NCI-H2171 (cell line): ENCODE measurements around the gene TUBGCP6.
"Not testable (repeated sequence)": the region's sequence is repeated elsewhere in the genome, so short reads cannot be mapped to it uniquely, and the experiment has no call there.

Source experiments
- DNase-seq: peaks from one replicate; lab custom pipeline; 2025; lab: John Stamatoyannopoulos, UW

Gene TUBGCP6

GRCh38 chr22:50209893-50210292 is 34.9 kb downstream of the TUBGCP6 start:
- peak; percentile 46 for DNase-seq

GRCh38 chr22:50208939-50209892 is 35.6 kb downstream of the TUBGCP6 start:
- no peak for DNase-seq

- DNase-seq: no peak
Measured at GRCh38 chr22:50208430-50208938, 36.3 kb downstream of the TUBGCP6 start.

- no peak for DNase-seq
Measured at GRCh38 chr22:50207383-50208140, 37.3 kb downstream of the TUBGCP6 start.

GRCh38 chr22:50206599-50206998 is 38.2 kb downstream of the TUBGCP6 start:
- no peak for DNase-seq

GRCh38 chr22:50205781-50206569 is 38.8 kb downstream of the TUBGCP6 start:
- no peak for DNase-seq

- DNase-seq: not testable (repeated sequence)
Measured at GRCh38 chr22:50204998-50205397, 39.8 kb downstream of the TUBGCP6 start.

- DNase-seq: no peak
Measured at GRCh38 chr22:50204571-50204970, 40.3 kb downstream of the TUBGCP6 start.

- DNase-seq: no peak
Measured at GRCh38 chr22:50203288-50203687, 41.5 kb downstream of the TUBGCP6 start.

GRCh38 chr22:50202130-50202666 is 42.6 kb downstream of the TUBGCP6 start:
- no peak for DNase-seq

GRCh38 chr22:50201191-50202129 is 43.4 kb downstream of the TUBGCP6 start:
- DNase-seq: no peak

- DNase-seq: peak; percentile 95
Measured at GRCh38 chr22:50200461-50201190, 44.2 kb downstream of the TUBGCP6 start, which contains the start of gene SELENOO. Gene SELENOO, plus strand, starts transcription at chr22:50201011. Its CDS starts 26 bp downstream, at chr22:50201037.

GRCh38 chr22:50199829-50200460 is 44.9 kb downstream of the TUBGCP6 start:
- no peak for DNase-seq

GRCh38 chr22:50199251-50199721 is 45.5 kb downstream of the TUBGCP6 start:
- DNase-seq: no peak

GRCh38 chr22:50198624-50199017 is 46.2 kb downstream of the TUBGCP6 start:
- no peak for DNase-seq

- DNase-seq: no peak
Measured at GRCh38 chr22:50197856-50198623, 46.8 kb downstream of the TUBGCP6 start.

- no peak for DNase-seq
Measured at GRCh38 chr22:50197000-50197800, 47.6 kb downstream of the TUBGCP6 start.
